Heart left ventricle (tissue), 13 donors: ENCODE measurements around the gene ATRN.

Experiments
- POLR2A ChIP-seq, 2 donors: fragments of 450-650 bp; IDR thresholded peaks; one replicate each; pipeline ENCODE4 v1.6.1; 2017; ENCODE audit warnings: antibody characterized with exemption in 2 of 2, mild to moderate bottlenecking in 2 of 2, moderate library complexity in 2 of 2
- TF ChIP-seq, protein P1 (sequence below), 12 donors: fragments of 200-600 bp; sonication (generic) in 4 of 12; IDR thresholded peaks; one replicate each; pipeline versions ENCODE4 v1.5.0 to v1.8.0; 2018 to 2022; ENCODE audit warnings: antibody characterized with exemption in 12 of 12, mild to moderate bottlenecking in 5 of 12
- donor health status: ischemic (EF 13 %, LVEDD 7.1; RV severe dilation, severe dysfunction).
- donor health status: DM: no; HTN: yes; CAD: no.
- donor health status: DM: no; HTN: no; CAD: no.
- donor health status: ischemic (EF 25% LVEDD 6.9; RV normal size, moderate dysfunction).
- donor health status: ischemic (EF 25% LVEDD 5.7; RV mildly dilated, moderate dysfunction).
- donor health status: ischemic (EF 35%, LVEDD 5.7; RV mildly dilated, moderate dysfunction).
- donor health status: nonischemic (EF 11% LVEDD 7.7; RV severe dilation, severe dysfunction).
- donor health status: DM: yes; HTN: yes; CAD: no.
- donor health status: PGD.
- donor health status: ischemic (EF 29% LVEDD 5.4; RV normal size, mild dysfunction).
- donor health status: nonischemic (EF 23%, LVEDD 6.1; RV moderate dilation, normal function).

- TF ChIP-seq POLR2A (IDR thresholded peaks at IDR 0.05) = no peak
- TF ChIP-seq, protein P1, sequence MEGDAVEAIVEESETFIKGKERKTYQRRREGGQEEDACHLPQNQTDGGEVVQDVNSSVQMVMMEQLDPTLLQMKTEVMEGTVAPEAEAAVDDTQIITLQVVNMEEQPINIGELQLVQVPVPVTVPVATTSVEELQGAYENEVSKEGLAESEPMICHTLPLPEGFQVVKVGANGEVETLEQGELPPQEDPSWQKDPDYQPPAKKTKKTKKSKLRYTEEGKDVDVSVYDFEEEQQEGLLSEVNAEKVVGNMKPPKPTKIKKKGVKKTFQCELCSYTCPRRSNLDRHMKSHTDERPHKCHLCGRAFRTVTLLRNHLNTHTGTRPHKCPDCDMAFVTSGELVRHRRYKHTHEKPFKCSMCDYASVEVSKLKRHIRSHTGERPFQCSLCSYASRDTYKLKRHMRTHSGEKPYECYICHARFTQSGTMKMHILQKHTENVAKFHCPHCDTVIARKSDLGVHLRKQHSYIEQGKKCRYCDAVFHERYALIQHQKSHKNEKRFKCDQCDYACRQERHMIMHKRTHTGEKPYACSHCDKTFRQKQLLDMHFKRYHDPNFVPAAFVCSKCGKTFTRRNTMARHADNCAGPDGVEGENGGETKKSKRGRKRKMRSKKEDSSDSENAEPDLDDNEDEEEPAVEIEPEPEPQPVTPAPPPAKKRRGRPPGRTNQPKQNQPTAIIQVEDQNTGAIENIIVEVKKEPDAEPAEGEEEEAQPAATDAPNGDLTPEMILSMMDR (IDR thresholded peaks at IDR 0.05) = no peak
Measured at GRCh38 chr20:3483309-3483708, 12.5 kb downstream of the ATRN start.
